GM18520 (cell line): ENCODE results near the gene CAPN14.

Experiments
- ATAC-seq: cut with Tn5 transposase; IDR thresholded peaks from one replicate; pipeline ENCODE4 v1.9.1; 2021; ENCODE audit not compliant: unreplicated experiment

The CAPN14 gene, protein sequence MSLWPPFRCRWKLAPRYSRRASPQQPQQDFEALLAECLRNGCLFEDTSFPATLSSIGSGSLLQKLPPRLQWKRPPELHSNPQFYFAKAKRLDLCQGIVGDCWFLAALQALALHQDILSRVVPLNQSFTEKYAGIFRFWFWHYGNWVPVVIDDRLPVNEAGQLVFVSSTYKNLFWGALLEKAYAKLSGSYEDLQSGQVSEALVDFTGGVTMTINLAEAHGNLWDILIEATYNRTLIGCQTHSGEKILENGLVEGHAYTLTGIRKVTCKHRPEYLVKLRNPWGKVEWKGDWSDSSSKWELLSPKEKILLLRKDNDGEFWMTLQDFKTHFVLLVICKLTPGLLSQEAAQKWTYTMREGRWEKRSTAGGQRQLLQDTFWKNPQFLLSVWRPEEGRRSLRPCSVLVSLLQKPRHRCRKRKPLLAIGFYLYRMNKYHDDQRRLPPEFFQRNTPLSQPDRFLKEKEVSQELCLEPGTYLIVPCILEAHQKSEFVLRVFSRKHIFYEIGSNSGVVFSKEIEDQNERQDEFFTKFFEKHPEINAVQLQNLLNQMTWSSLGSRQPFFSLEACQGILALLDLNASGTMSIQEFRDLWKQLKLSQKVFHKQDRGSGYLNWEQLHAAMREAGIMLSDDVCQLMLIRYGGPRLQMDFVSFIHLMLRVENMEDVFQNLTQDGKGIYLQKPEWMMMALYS

DNA sequence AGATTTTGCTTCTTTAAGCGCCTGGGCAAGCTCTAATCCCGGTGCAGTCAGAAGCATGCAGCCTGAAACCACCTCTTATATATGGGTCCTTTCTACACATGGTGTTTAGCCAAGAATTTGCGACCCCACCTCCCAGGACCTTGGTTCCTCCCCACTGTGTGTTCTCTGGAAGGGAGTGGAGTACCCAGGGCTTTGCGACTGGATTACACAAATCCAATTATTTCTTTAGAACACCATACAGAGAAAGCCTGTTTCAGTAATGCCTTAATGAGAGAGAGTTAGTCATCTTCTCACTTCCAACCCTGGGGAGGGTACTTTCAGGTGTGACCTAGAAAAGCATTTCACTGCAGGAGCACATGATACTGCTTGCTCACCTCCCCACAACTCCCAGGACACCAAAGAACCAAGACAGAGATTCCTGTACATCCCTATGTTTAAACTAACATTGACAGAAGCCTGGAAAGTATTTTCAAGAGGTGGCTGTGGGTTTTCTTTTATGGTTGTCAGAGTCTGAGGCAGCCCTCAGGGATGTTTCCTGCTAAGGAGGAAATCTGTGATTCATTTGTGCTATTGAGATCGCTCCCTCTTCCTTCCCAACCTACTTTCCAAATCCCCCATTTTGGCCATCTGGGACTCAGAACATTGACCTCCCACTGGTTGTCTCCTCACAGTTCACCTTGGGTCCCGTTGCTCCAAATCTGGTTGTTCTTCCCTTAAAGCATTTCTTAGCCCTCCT lies at the start of gene CAPN14:
TSS of gene CAPN14 (minus strand) at position 51 of the 736 bp plus-strand sequence. CDS start 12,068 bp downstream, outside the sequence.
- ATAC-seq = no peak

DNA sequence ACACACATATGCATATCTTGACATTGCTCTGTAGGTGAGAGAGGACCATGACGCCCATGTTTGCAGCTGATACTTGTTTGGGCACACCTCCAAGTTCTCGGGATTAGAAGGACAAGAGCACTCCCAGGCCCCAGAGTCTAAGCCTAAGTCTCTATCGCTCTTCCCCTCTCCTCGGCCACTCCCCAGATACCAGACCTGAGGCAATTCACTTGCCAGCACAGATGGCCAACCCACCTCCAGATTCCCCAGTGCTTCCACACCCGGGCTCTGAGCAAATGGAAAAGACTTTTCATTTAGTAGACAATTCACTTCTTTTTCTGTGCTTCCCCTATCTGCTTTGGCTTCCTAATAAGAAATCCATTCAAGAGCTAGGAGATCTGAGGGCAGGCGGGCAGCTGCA lies 49.5 kb upstream of the CAPN14 start:
- no peak for ATAC-seq

DNA sequence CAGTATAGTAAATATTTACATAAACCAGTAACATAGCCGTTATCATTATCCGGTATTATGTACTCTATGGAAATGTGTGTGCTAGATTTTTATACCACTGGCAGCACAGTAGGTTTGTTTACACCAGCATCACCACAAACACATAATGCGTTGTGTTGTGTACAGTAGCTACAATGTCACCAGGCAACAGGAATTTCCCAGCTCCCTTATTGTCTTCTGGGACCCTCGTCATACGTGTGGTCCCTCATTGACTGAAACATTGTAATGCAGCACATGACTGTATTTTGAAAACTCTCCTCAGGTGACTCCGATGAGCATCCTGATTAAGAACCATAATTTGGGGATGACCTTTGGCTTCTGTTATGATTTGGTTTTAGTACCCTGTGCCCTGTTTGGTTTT lies 47.9 kb upstream of the CAPN14 start:
- no peak for ATAC-seq

- no peak for ATAC-seq
These were observed 46.4 kb upstream of the CAPN14 start for GRCh38 chr2:31263636-31264190.

DNA sequence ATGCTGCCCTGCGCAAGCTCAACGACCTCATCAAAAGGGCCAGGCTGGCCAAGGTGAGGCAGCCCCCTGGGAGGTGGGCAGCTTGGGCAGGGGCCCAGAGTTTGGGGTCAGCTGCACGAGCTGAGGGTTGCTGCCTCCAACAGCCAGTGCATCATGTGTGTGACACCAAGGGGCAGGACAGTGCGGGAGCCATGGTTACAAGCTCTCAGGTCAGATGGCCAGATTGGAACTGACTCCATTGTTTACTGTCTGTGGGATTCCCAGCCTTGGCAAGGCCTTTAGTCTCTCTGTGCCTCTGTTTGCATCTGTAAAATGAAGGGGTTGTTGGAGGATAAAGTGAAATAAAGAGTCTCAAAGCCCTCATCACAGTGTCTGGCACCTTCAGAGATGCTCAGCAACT lies 43.6 kb upstream of the CAPN14 start:
- no peak for ATAC-seq

GRCh38 chr2:31259075-31259474 lies 41.8 kb upstream of the CAPN14 start:
- ATAC-seq = no peak

GRCh38 chr2:31258351-31258750 lies 41.0 kb upstream of the CAPN14 start:
- no peak for ATAC-seq

- ATAC-seq = no peak
These were observed 39.5 kb upstream of the CAPN14 start for GRCh38 chr2:31256611-31257382.

DNA sequence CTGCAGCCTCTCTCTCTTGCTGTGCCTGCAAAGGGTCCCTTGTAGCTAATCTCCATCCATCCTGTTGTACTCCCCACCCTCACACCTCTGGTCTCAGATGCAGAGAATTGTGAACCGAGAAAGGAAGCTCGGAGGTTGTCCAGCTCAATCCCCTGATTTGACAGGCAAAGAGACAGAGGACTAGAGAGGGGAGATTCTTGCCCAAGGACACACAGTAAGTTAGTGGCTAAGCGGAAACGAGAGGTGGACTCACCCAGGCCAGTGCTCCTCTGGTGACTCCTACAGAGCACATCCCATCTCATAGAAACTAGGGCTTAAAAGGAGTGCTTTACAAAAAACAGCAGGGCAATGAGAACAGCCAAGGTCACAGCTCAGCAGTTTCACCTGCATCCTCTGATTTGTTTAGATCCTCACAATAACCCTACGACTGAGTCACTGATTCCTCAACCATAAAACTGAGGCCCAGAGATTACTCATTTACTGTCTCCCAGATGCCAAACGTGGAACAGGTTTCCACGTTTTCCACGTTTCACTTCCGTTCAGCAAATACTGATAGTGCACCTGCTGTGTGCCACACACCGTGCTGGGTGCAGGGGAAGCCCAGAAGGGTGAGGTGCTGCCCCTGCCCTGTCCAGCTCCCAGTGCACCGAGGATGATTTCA lies 38.7 kb upstream of the CAPN14 start:
- no peak for ATAC-seq

- no peak for ATAC-seq
These were observed 37.2 kb upstream of the CAPN14 start for GRCh38 chr2:31254237-31255203.

- no peak for ATAC-seq
These were observed 36.2 kb upstream of the CAPN14 start for GRCh38 chr2:31253356-31254131.

GRCh38 chr2:31251851-31252250 lies 34.5 kb upstream of the CAPN14 start:
- ATAC-seq = no peak

- no peak for ATAC-seq
These were observed 33.7 kb upstream of the CAPN14 start for GRCh38 chr2:31251018-31251417.

DNA sequence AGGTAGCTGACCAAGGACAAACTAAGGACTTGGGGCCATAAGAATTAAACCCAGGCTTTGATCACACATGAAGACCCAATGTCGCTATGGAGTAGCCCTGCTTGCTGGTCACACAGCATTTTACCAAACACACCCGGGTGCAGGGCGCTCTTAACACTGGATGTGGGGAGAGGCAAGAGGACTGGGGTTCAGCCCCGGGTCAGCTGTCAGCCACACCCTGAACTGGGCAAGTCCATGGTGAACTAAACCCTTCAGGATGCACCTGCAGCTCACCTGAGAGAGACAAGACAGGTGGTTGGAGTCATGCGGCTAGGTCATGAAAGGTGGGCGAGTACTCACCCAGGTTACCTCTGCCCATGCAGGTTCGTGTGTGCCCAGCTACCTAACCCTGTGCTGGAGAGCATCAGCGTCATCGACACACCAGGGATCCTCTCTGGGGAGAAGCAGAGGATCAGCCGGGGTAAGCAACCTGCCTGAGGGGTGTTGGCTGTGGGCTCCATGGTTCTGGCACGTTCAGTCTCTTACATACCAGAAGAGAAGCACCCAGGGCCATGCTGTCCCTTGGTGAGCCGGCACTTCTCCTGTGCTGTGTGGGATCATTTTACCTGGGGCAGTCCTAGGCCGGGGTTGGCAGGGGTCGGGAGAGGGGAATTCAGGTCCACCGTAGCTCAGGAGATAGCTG lies 31.8 kb upstream of the CAPN14 start:
- ATAC-seq = no peak

DNA sequence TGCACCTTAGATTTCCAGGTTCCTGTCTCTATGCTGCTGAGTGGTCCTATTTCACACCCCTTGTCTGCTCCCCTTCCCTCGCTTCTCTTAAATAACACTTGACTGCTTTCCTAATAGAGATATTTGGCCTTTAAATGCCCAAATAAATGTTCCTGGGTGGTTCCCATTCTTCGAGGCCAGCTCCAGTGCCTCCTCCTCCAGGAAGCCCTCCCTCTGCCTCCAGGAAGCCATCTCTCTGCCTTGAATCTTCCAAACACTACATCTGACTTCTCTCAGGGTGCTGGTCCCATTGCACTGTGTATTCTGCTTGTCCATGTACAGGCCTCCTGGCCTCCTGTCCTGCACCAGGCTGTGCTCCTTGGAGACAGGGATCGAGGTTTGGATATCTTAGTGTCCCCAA lies 30.8 kb upstream of the CAPN14 start:
- no peak for ATAC-seq

GRCh38 chr2:31247711-31248110 lies 30.4 kb upstream of the CAPN14 start:
- no peak for ATAC-seq

DNA sequence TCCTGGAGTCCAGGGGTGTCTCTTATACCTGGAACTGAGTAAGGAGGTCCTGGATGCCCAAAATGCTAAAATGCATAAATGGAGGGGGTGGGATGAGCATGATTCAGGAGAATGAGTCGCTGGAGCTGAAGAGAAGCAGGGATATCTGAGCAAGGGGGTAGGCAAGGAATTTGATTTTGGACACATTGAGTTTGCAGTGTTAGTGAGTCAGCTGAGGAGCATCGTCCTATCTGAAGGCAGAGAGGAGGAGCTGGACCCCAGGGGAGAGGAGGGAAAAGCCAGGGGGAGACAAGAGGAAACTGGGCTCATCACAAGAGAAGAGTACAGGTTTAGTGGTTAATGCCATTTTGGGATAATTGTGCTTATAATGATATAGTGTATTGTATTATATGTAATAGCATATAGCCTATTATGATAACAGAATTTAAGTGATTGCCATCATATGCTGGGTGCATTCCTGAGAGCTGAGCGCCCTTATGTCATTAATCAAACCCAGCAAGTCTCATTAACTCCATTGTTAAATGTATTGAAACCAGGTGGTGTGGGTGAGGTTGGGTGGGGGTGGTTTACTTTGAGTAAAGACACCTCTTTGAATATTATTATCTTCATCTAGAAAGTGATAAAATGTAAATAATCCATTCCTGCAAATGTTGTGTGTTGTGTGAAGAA lies 29.0 kb upstream of the CAPN14 start:
- no peak for ATAC-seq
